Endothelial cell (in vitro differentiated cells): ENCODE measurements around the gene ZNRF3. TPM values are rescaled to one million over a fixed set of nuclear protein-coding genes. Genes with fewer than 3 reads are reported as not detected.

Experiments
- DNase-seq: peaks from one replicate; pipeline ENCODE4 v3.0.0; 2021; ENCODE audit warnings: low spot score
- H3K27ac Mint-ChIP-seq: one replicate; pipeline ENCODE4 v1.8.0; 2021; ENCODE audit warnings: mixed read lengths, inconsistent platforms; ENCODE audit not compliant: unreplicated experiment
- H3K27me3 Mint-ChIP-seq: one replicate; pipeline ENCODE4 v1.8.0; 2021; ENCODE audit warnings: mild to moderate bottlenecking, moderate library complexity, mixed read lengths, inconsistent platforms; ENCODE audit not compliant: unreplicated experiment
- H3K36me3 Mint-ChIP-seq: one replicate; pipeline ENCODE4 v1.8.0; 2021; ENCODE audit warnings: mild to moderate bottlenecking, low read depth, mixed read lengths, inconsistent platforms; ENCODE audit not compliant: unreplicated experiment
- H3K4me1 Mint-ChIP-seq: one replicate; pipeline ENCODE4 v1.8.0; 2021; ENCODE audit warnings: mild to moderate bottlenecking, mixed read lengths, inconsistent platforms; ENCODE audit not compliant: unreplicated experiment
- H3K4me3 Mint-ChIP-seq: one replicate; pipeline ENCODE4 v1.8.0; 2021; ENCODE audit warnings: mild to moderate bottlenecking, mixed read lengths, inconsistent platforms; ENCODE audit not compliant: unreplicated experiment
- H3K9me3 Mint-ChIP-seq: one replicate; pipeline ENCODE4 v1.8.0; 2021; ENCODE audit warnings: mixed read lengths, inconsistent platforms; ENCODE audit not compliant: unreplicated experiment
- total RNA-seq: library from RNA; stranded (reverse); fragmentation: NEBNext Ultra II Directional; extraction: Animal tissue kit (Norgen Biotek cat#: 25700); gene quantifications from one replicate; pipeline ENCODE4 v1.2.1, GENCODE V29; 2021; ENCODE audit not compliant: unreplicated experiment
- TF ChIP-seq, protein P1 (sequence below): fragments of 200-600 bp; sonication (generic); IDR thresholded peaks from one replicate; pipeline ENCODE4 v1.5.0; 2021; ENCODE audit warnings: antibody characterized with exemption; ENCODE audit not compliant: unreplicated experiment

ZNRF3 gene
- total RNA-seq, 1 donor from 2014 or later = 3.3 TPM

DNA sequence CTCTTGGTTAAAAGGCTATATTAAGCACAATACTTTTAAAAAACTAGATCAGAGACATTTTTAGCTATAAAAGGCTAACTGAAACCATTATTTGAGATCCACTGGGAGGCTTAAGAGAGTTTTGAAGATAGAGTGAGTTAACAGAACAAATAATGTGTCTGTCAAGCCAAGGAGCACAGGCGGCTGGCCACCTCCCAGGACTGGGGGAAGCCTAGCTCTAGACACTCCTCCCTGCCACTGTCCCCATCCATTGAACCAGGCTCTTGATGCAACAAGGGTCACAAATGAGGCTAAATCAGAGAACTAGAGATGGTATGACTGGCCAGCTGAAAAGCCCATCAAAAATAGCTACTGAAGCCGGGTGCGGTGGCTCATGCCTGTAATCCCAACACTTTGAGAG, 115.3 kb downstream of the ZNRF3 start:
- Mint-ChIP-seq H3K9me3 (no peaks in the 10 kb centered on the region), H3K27ac (no peak overlapping the region), H3K4me1 (no peaks in the 10 kb centered on the region), H3K27me3 (no peaks in the 10 kb centered on the region), H3K36me3 (no peaks in the 10 kb centered on the region), H3K4me3 (no peak overlapping the region)
- TF ChIP-seq, protein P1, sequence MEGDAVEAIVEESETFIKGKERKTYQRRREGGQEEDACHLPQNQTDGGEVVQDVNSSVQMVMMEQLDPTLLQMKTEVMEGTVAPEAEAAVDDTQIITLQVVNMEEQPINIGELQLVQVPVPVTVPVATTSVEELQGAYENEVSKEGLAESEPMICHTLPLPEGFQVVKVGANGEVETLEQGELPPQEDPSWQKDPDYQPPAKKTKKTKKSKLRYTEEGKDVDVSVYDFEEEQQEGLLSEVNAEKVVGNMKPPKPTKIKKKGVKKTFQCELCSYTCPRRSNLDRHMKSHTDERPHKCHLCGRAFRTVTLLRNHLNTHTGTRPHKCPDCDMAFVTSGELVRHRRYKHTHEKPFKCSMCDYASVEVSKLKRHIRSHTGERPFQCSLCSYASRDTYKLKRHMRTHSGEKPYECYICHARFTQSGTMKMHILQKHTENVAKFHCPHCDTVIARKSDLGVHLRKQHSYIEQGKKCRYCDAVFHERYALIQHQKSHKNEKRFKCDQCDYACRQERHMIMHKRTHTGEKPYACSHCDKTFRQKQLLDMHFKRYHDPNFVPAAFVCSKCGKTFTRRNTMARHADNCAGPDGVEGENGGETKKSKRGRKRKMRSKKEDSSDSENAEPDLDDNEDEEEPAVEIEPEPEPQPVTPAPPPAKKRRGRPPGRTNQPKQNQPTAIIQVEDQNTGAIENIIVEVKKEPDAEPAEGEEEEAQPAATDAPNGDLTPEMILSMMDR = no peak
- DNase-seq = no peak

DNA sequence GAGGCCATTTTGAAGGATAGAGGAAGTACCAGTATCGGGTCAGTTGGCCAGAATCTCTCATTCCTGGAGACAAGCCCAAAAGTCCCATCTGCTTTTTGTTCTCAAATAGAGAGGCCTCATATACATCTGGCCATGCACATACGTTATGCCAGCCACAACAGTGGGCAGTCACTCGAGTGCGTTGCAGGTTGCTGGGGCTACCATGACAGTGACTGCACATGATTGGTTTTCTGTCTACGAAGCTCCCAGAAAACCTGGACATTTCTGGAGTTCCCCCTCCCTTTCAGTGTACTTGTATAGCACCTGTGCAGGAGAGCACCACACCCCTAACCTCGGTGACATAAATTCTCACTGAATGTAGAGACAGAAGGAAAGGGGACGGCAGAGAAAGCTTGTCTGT, 116.1 kb downstream of the ZNRF3 start:
- Mint-ChIP-seq H3K36me3 (no peaks in the 10 kb centered on the region), H3K27ac (no peak overlapping the region), H3K27me3 (no peaks in the 10 kb centered on the region), H3K4me1 (peaks cover 6% of the 10 kb centered on the region), H3K9me3 (no peaks in the 10 kb centered on the region), H3K4me3 (no peak overlapping the region)
- TF ChIP-seq, protein P1 = no peak
- no peak for DNase-seq

DNA sequence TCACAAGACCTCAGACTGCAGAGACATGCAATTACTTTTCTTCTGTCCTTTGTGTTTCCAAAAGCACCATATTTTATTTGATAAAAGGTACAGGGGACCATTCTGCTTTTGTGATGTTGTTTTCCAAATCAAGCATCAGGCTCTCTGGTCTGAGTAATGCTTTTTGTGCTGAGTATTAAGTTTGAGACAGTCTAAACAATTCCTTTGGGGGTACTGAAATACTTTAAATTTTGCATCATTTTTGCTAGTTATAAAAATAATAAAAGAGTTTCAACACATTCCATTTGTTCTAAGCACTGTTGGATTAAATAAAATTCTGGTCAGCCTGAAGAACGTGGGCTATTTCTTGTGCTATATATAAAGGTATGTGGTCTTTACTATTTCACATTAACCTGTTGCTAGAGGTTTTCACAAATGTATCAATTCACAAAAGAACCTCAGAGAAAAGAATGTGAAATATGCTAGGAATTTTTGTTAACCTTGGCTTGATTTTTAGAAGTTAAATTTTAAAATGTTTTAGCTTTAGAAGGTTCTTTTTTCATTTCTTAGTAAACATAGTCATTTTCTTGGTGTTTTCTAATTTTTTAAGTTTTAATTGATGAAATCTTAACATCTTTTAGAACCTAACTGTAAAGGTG, 116.7 kb downstream of the ZNRF3 start:
- Mint-ChIP-seq H3K27me3 (no peaks in the 10 kb centered on the region), H3K27ac (no peak overlapping the region), H3K4me1 (peaks cover 8% of the 10 kb centered on the region), H3K36me3 (no peaks in the 10 kb centered on the region), H3K9me3 (no peaks in the 10 kb centered on the region), H3K4me3 (no peak overlapping the region)
- TF ChIP-seq, protein P1 = no peak
- DNase-seq = no peak

DNA sequence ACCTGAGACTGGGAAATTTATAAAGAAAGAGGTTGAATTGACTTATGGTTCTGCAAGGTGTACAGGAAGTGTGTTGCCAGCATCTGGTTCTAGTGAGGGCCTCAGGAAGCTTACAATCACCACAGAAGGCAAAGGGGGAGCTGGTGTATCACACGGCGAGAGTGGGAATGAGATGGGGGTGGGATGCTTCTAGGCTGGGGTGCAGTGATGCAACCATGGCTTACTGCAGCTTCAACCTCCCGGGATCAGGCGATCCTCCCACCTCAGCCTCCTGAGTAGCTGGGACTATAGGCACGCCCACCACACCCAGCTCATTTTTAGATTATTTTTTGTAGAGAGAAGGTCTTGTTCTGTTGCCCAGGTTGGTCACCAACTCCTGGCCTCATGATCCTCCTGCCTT, 117.3 kb downstream of the ZNRF3 start:
- no peaks in the 10 kb centered on the region for H3K36me3 Mint-ChIP-seq
- H3K27ac Mint-ChIP-seq = no peak overlapping the region
- TF ChIP-seq, protein P1 = no peak
- DNase-seq = no peak
- H3K4me3 Mint-ChIP-seq = no peak overlapping the region
- no peaks in the 10 kb centered on the region for H3K27me3 Mint-ChIP-seq
- no peaks in the 10 kb centered on the region for H3K9me3 Mint-ChIP-seq
- H3K4me1 Mint-ChIP-seq = peaks cover 14% of the 10 kb centered on the region

DNA sequence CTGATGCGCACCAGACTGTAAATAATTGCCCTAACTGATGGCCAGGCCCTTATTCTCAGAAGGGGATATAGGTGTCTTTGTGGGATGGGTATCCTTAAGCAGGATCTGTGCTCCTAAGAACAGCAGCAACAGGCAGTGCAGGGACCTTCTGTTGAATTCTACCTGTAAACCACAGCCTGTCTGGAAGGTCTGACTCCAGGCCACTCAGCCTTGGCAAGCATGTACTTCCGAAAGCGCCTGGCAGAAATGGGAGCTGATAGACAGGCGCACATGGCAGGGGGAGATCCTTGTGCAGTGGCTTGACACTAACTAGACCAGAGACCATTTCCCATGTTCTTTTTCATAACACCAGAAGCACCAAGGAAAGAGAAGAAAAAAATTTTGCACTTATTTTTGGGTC, 119.2 kb downstream of the ZNRF3 start:
- no peaks in the 10 kb centered on the region for H3K36me3 Mint-ChIP-seq
- H3K4me1 Mint-ChIP-seq = peaks cover 17% of the 10 kb centered on the region
- TF ChIP-seq, protein P1 = no peak
- no peak overlapping the region for H3K4me3 Mint-ChIP-seq
- no peaks in the 10 kb centered on the region for H3K27me3 Mint-ChIP-seq
- no peak overlapping the region for H3K27ac Mint-ChIP-seq
- no peak for DNase-seq
- H3K9me3 Mint-ChIP-seq = no peaks in the 10 kb centered on the region
